Mucosa of rectum (tissue), 2 donors: Measurements from ENCODE around the gene C12orf56.

Experiments used
- H3K27ac ChIP-seq, 2 donors: one replicate each; pipeline ENCODE4 v1.7.0; 2013; ENCODE audit warnings: inconsistent platforms in 2 of 2, low read depth in 2 of 2, low read length in 2 of 2
- H3K27me3 ChIP-seq, 2 donors: one replicate each; pipeline ENCODE4 v1.7.0; 2013; ENCODE audit warnings: low read length in 2 of 2; ENCODE audit not compliant: control insufficient read depth in 2 of 2, insufficient read depth in 2 of 2
- H3K36me3 ChIP-seq, 2 donors: one replicate each; pipeline ENCODE4 v1.7.0; 2013; ENCODE audit warnings: low read length in 2 of 2; ENCODE audit not compliant: control insufficient read depth in 2 of 2, insufficient read depth in 2 of 2
- H3K4me1 ChIP-seq, 2 donors: one replicate each; pipeline ENCODE4 v1.7.0; 2013; ENCODE audit warnings: low read length in 2 of 2, mild to moderate bottlenecking in 1 of 2; ENCODE audit not compliant: control insufficient read depth in 2 of 2, insufficient read depth in 2 of 2
- H3K4me3 ChIP-seq, 2 donors: one replicate each; pipeline ENCODE4 v1.7.0; 2013; ENCODE audit warnings: low read length in 2 of 2
- H3K9ac ChIP-seq, 2 donors: one replicate each; pipeline ENCODE4 v1.7.0; 2013; ENCODE audit warnings: low read length in 2 of 2, low read depth in 1 of 2, mild to moderate bottlenecking in 1 of 2
- H3K9me3 ChIP-seq, 2 donors: one replicate each; pipeline ENCODE4 v1.7.0; 2013; ENCODE audit warnings: low read length in 2 of 2; ENCODE audit not compliant: control insufficient read depth in 2 of 2
- donor health status: healthy.
- donor health status: Normal muscosa, but diverticular disease.

The C12orf56 gene

GRCh38 chr12:64255249-64255648 is 135.3 kb downstream of the C12orf56 start:
- no peak overlapping the region for H3K9ac ChIP-seq
- no peaks in the 10 kb centered on the region for H3K36me3 ChIP-seq
- H3K9me3 ChIP-seq, result no peaks in the 10 kb centered on the region
- no peaks in the 10 kb centered on the region for H3K4me1 ChIP-seq
- no peaks in the 10 kb centered on the region for H3K27me3 ChIP-seq
- no peak overlapping the region for H3K4me3 ChIP-seq
- no peak overlapping the region for H3K27ac ChIP-seq

GRCh38 chr12:64253356-64253755 is 137.2 kb downstream of the C12orf56 start:
- H3K4me3 ChIP-seq, result no peak overlapping the region
- H3K9me3 ChIP-seq, result no peaks in the 10 kb centered on the region
- no peak overlapping the region for H3K27ac ChIP-seq
- H3K36me3 ChIP-seq, result no peaks in the 10 kb centered on the region
- no peak overlapping the region for H3K9ac ChIP-seq
- H3K27me3 ChIP-seq, result no peaks in the 10 kb centered on the region
- H3K4me1 ChIP-seq, result no peaks in the 10 kb centered on the region

GRCh38 chr12:64252681-64253080 is 137.9 kb downstream of the C12orf56 start:
- H3K27me3 ChIP-seq, result no peaks in the 10 kb centered on the region
- H3K27ac ChIP-seq, result no peak overlapping the region
- H3K36me3 ChIP-seq, result no peaks in the 10 kb centered on the region
- no peaks in the 10 kb centered on the region for H3K4me1 ChIP-seq
- H3K9me3 ChIP-seq, result no peaks in the 10 kb centered on the region
- H3K4me3 ChIP-seq, result no peak overlapping the region
- no peak overlapping the region for H3K9ac ChIP-seq

- Histone ChIP-seq H3K27me3 (no peaks in the 10 kb centered on the region), H3K4me3 (no peak overlapping the region), H3K4me1 (peaks cover 0 to 3% of the 10 kb centered on the region in 2 donors), H3K36me3 (no peaks in the 10 kb centered on the region), H3K9ac (no peak overlapping the region), H3K9me3 (no peaks in the 10 kb centered on the region), H3K27ac (no peak overlapping the region)
These were observed 146.7 kb downstream of the C12orf56 start for GRCh38 chr12:64243809-64244208.

GRCh38 chr12:64240781-64241180 is 149.8 kb downstream of the C12orf56 start:
- H3K27me3 ChIP-seq, result no peaks in the 10 kb centered on the region
- H3K9me3 ChIP-seq, result no peaks in the 10 kb centered on the region
- no peak overlapping the region for H3K4me3 ChIP-seq
- no peak overlapping the region for H3K9ac ChIP-seq
- peaks cover 0 to 3% of the 10 kb centered on the region in 2 donors for H3K4me1 ChIP-seq
- H3K36me3 ChIP-seq, result no peaks in the 10 kb centered on the region
- no peak overlapping the region for H3K27ac ChIP-seq

GRCh38 chr12:64237382-64237781 is 153.2 kb downstream of the C12orf56 start:
- Histone ChIP-seq H3K27ac (no peak overlapping the region), H3K4me3 (no peak overlapping the region), H3K36me3 (no peaks in the 10 kb centered on the region), H3K27me3 (peaks cover 0 to 4% of the 10 kb centered on the region in 2 donors), H3K9ac (no peak overlapping the region), H3K9me3 (no peaks in the 10 kb centered on the region), H3K4me1 (peaks cover 0 to 3% of the 10 kb centered on the region in 2 donors)

- Histone ChIP-seq H3K4me1 (peaks cover 0 to 3% of the 10 kb centered on the region in 2 donors), H3K27me3 (peaks cover 0 to 4% of the 10 kb centered on the region in 2 donors), H3K4me3 (no peak overlapping the region), H3K36me3 (no peaks in the 10 kb centered on the region), H3K27ac (no peak overlapping the region), H3K9me3 (no peaks in the 10 kb centered on the region), H3K9ac (no peak overlapping the region)
These were observed 154.0 kb downstream of the C12orf56 start for GRCh38 chr12:64236549-64236948.

- H3K36me3 ChIP-seq, result no peaks in the 10 kb centered on the region
- H3K27me3 ChIP-seq, result peaks cover 0 to 4% of the 10 kb centered on the region in 2 donors
- H3K4me1 ChIP-seq, result no peaks in the 10 kb centered on the region
- no peak overlapping the region for H3K9ac ChIP-seq
- no peak overlapping the region for H3K4me3 ChIP-seq
- no peaks in the 10 kb centered on the region for H3K9me3 ChIP-seq
- H3K27ac ChIP-seq, result no peak overlapping the region
These were observed 158.4 kb downstream of the C12orf56 start for GRCh38 chr12:64232196-64232595.

- no peaks in the 10 kb centered on the region for H3K36me3 ChIP-seq
- no peaks in the 10 kb centered on the region for H3K9me3 ChIP-seq
- no peak overlapping the region for H3K9ac ChIP-seq
- H3K27ac ChIP-seq, result no peak overlapping the region
- H3K4me1 ChIP-seq, result no peaks in the 10 kb centered on the region
- no peaks in the 10 kb centered on the region for H3K27me3 ChIP-seq
- no peak overlapping the region for H3K4me3 ChIP-seq
These were observed 160.8 kb downstream of the C12orf56 start for GRCh38 chr12:64229796-64230195.

GRCh38 chr12:64229240-64229639 is 161.3 kb downstream of the C12orf56 start:
- Histone ChIP-seq H3K4me3 (no peak overlapping the region), H3K9me3 (no peaks in the 10 kb centered on the region), H3K27ac (no peak overlapping the region), H3K27me3 (no peaks in the 10 kb centered on the region), H3K36me3 (no peaks in the 10 kb centered on the region), H3K4me1 (no peaks in the 10 kb centered on the region), H3K9ac (no peak overlapping the region)

GRCh38 chr12:64225626-64226025 is 164.9 kb downstream of the C12orf56 start:
- Histone ChIP-seq H3K9me3 (no peaks in the 10 kb centered on the region), H3K36me3 (no peaks in the 10 kb centered on the region), H3K9ac (no peak overlapping the region), H3K27me3 (no peaks in the 10 kb centered on the region), H3K4me1 (peaks cover 4 to 6% of the 10 kb centered on the region in 2 donors), H3K27ac (no peak overlapping the region), H3K4me3 (no peak overlapping the region)
